DOHH2 (cell line): Measurements from ENCODE around the gene UBXN10.

Experiments
- H3F3A ChIP-seq: fragments of 200-600 bp; sonication (generic), shearing (Covaris generic); 2 replicates; pipeline ENCODE4 v1.6.0; 2016; ENCODE audit warnings: antibody characterized with exemption, mild to moderate bottlenecking; ENCODE audit not compliant: control insufficient read depth, insufficient read depth
- H3K27ac ChIP-seq: fragments of 200-600 bp; sonication (generic); 2 replicates; pipeline ENCODE4 v1.5.1; 2014; ENCODE audit warnings: low read depth, mild to moderate bottlenecking, low read length, moderate library complexity
- H3K27me3 ChIP-seq: fragments of 200-600 bp; sonication (generic); 2 replicates; pipeline ENCODE4 v1.6.1; 2014; ENCODE audit warnings: mild to moderate bottlenecking, low read length, mixed read lengths; ENCODE audit not compliant: control insufficient read depth
- H3K36me3 ChIP-seq: fragments of 200-600 bp; sonication (generic); 2 replicates; pipeline ENCODE4 v1.6.1; 2014; ENCODE audit warnings: mild to moderate bottlenecking, low read length, moderate library complexity, mixed read lengths; ENCODE audit not compliant: control insufficient read depth
- H3K4me1 ChIP-seq: fragments of 200-600 bp; sonication (generic); 2 replicates; pipeline ENCODE4 v1.6.1; 2014; ENCODE audit warnings: mild to moderate bottlenecking, low read length, mixed read lengths; ENCODE audit not compliant: control insufficient read depth
- H3K4me2 ChIP-seq: fragments of 200-600 bp; sonication (generic); 2 replicates; pipeline ENCODE4 v1.6.0; 2014; ENCODE audit warnings: mild to moderate bottlenecking, low read length, moderate library complexity
- H3K4me3 ChIP-seq: fragments of 200-600 bp; sonication (generic); 2 replicates; pipeline ENCODE4 v1.5.1; 2014; ENCODE audit warnings: mild to moderate bottlenecking, low read length, mixed read lengths
- H3K79me2 ChIP-seq: fragments of 200-600 bp; sonication (generic); 2 replicates; pipeline ENCODE4 v1.6.1; 2014; ENCODE audit warnings: mild to moderate bottlenecking, low read length, mixed read lengths; ENCODE audit not compliant: control insufficient read depth
- H3K9me2 ChIP-seq: fragments of 200-600 bp; sonication (generic); replicated peaks from 2 replicates; pipeline ENCODE4 v1.6.1; 2014; ENCODE audit warnings: mild to moderate bottlenecking, low read length, mixed read lengths; ENCODE audit not compliant: control insufficient read depth
- H3K9me3 ChIP-seq: fragments of 200-600 bp; sonication (generic); 2 replicates; pipeline ENCODE4 v1.6.1; 2014; ENCODE audit warnings: antibody characterized with exemption, low read length, mixed read lengths; ENCODE audit not compliant: control insufficient read depth, insufficient read depth
- H4K20me1 ChIP-seq: fragments of 200-600 bp; sonication (generic); 2 replicates; pipeline ENCODE4 v1.6.0; 2014; ENCODE audit warnings: low read depth, mild to moderate bottlenecking, antibody characterized with exemption, low read length, moderate library complexity; ENCODE audit not compliant: control insufficient read depth, insufficient read depth
- EZH2phosphoT487 ChIP-seq: fragments of 200-600 bp; sonication (generic); IDR thresholded peaks from 2 replicates; pipeline ENCODE4 v1.6.1; 2017; ENCODE audit warnings: borderline replicate concordance, mild to moderate bottlenecking, antibody characterized with exemption, low read length, moderate library complexity, mixed read lengths
- TF ChIP-seq, protein P1 (sequence below): fragments of 200-600 bp; sonication (generic); IDR thresholded peaks from one replicate; pipeline ENCODE4 v1.5.1; 2014; ENCODE audit warnings: antibody characterized with exemption, mild to moderate bottlenecking, low read depth, low read length; ENCODE audit not compliant: poor library complexity, severe bottlenecking

UBXN10 gene

DNA sequence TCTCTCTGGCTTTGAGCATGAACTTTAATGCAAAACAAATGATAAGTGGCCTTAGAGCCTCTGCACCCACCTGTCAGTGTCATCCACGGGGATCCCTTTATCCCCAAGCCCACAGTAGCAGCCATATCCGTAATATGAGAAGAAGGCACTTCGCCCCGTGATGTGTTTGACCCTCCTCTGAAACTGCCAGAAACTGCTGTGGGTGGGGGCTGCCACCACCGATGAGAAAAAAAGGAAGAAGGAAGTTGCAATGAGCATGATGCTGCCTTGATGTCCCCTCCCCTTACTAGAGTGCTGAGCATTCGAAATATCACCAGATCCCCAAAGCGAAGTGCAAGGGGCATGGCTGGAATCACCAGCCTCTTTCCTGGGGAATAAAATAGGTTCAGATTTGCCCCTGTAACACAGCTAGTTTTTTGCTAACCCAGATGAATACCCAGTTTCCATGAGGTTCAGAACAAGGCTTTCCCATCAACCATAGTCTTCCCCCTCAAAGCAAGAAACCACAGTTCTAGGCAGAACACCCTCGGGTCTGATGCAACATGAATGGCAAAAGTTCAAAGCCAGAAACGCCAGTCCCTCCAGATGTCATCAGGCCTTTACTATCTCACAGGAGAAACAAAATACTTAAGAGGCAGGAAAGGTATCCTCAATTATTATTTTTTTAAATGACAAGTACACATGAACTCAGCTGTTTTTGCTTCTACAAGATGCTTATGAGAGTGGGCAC lies 10.8 kb upstream of the UBXN10 start:
- H4K20me1 ChIP-seq, result no peaks in the 10 kb centered on the region
- peaks cover 26% of the 10 kb centered on the region for H3K4me1 ChIP-seq
- no peaks in the 10 kb centered on the region for H3K79me2 ChIP-seq
- peaks cover 3% of the 10 kb centered on the region; the same call in 1 of the 2 replicates for H3K27me3 ChIP-seq
- no peaks in the 10 kb centered on the region for H3K9me2 ChIP-seq
- no peak overlapping the region for H3K4me2 ChIP-seq
- no peak overlapping the region for H3K27ac ChIP-seq
- H3K36me3 ChIP-seq, result no peaks in the 10 kb centered on the region
- no peaks in the 10 kb centered on the region for H3F3A ChIP-seq
- peaks cover 6% of the 10 kb centered on the region; the same call in 1 of the 2 replicates for H3K9me3 ChIP-seq
- H3K4me3 ChIP-seq, result no peak overlapping the region
- no peak for TF ChIP-seq EZH2phosphoT487
- TF ChIP-seq, protein P1, sequence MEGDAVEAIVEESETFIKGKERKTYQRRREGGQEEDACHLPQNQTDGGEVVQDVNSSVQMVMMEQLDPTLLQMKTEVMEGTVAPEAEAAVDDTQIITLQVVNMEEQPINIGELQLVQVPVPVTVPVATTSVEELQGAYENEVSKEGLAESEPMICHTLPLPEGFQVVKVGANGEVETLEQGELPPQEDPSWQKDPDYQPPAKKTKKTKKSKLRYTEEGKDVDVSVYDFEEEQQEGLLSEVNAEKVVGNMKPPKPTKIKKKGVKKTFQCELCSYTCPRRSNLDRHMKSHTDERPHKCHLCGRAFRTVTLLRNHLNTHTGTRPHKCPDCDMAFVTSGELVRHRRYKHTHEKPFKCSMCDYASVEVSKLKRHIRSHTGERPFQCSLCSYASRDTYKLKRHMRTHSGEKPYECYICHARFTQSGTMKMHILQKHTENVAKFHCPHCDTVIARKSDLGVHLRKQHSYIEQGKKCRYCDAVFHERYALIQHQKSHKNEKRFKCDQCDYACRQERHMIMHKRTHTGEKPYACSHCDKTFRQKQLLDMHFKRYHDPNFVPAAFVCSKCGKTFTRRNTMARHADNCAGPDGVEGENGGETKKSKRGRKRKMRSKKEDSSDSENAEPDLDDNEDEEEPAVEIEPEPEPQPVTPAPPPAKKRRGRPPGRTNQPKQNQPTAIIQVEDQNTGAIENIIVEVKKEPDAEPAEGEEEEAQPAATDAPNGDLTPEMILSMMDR, result no peak

DNA sequence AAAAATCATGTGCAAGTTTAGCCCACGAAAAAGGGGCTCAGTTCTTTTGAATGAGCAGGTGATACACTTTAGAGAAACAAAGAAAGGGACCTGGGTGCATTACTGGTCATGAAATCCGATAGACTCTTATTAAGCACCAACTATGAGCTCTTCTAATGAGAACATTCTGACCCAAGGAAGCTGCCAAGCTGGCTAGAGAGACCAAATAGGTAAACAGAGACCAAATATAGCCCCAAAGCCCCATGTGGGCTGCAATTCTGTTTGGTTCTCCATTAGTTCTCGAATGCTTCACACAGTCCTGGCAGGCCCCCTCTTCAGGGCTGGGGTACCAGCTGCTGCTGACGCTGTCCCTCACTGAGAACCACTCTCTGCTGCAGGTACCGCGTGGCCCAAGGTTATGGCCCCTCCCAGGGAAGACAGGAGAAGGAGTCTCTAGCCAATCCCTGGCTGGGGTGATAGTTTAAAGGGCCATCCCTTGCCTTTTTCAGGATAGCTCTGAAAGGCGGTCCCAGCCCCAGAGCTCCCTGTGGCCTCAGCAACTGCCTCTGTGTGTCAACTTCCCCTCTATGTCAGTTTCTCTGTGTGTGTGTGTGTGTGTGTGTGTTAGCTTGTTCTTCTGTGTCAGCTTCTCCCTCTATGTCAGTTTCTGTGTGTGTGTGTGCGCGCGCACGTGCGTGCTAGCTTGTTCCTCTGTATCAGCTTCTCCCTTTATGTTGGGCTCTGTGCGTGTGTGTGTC lies 7.1 kb upstream of the UBXN10 start:
- H3K4me2 ChIP-seq, result no peak overlapping the region
- H3K36me3 ChIP-seq, result no peaks in the 10 kb centered on the region
- H3K4me3 ChIP-seq, result no peak overlapping the region
- peaks cover 3% of the 10 kb centered on the region; the same call in 1 of the 2 replicates for H3K27me3 ChIP-seq
- no peak overlapping the region for H3K27ac ChIP-seq
- no peak for TF ChIP-seq EZH2phosphoT487
- TF ChIP-seq, protein P1, result no peak
- H3K9me2 ChIP-seq, result no peaks in the 10 kb centered on the region
- peaks cover 6% of the 10 kb centered on the region; the same call in 1 of the 2 replicates for H3K9me3 ChIP-seq
- no peaks in the 10 kb centered on the region for H3F3A ChIP-seq
- H3K4me1 ChIP-seq, result peaks cover 9% of the 10 kb centered on the region
- no peaks in the 10 kb centered on the region for H3K79me2 ChIP-seq
- H4K20me1 ChIP-seq, result no peaks in the 10 kb centered on the region

DNA sequence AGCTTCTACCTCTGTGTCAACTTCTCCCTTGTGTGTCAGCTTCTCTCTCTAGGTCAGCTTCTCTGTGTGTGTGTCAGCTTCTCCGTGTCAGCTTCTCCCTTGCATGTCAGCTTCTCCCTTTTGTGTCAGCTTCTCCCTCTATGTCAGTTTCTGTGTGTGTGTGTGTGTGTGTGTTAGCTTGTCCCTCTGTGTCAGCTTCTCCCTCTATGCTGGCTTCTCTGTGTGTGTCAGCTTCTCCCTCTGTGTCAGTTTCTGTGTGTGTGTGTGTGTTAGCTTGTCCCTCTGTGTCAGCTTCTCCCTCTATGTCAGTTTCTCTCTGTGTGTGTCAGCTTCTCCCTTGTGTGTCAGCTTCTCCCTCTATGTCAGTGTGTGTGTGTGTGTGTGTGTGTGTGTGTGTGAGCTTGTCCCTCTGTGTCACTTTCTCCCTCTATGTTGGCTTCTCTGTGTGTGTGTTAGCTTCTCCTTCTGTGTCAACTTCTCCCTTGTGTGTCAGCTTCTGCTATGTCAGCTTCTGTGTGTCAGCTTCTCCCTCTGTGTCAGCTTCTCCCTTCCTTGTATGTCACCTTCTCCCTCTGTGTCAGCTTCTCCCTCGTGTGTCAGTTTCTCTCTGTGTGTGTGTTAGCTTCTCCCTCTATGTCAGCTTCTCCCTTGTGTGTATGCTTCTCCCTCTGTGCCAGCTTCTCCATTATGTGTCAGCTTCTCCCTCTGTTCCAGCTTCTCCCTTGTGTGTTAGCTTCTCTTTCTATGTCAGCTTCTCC lies 6.3 kb upstream of the UBXN10 start:
- no peak for TF ChIP-seq EZH2phosphoT487
- TF ChIP-seq, protein P1, result no peak
- H3K4me3 ChIP-seq, result no peak overlapping the region

More for the DNA sequence above, 6.3 kb upstream of the UBXN10 start:
- peaks cover 3% of the 10 kb centered on the region; the same call in 1 of the 2 replicates for H3K27me3 ChIP-seq
- peaks cover 9% of the 10 kb centered on the region for H3K4me1 ChIP-seq
- H3F3A ChIP-seq, result no peaks in the 10 kb centered on the region
- no peaks in the 10 kb centered on the region for H3K79me2 ChIP-seq
- no peak overlapping the region for H3K27ac ChIP-seq
- H3K4me2 ChIP-seq, result no peak overlapping the region
- H3K9me2 ChIP-seq, result no peaks in the 10 kb centered on the region
- H4K20me1 ChIP-seq, result no peaks in the 10 kb centered on the region
- no peaks in the 10 kb centered on the region for H3K36me3 ChIP-seq
- H3K9me3 ChIP-seq, result peaks cover 6% of the 10 kb centered on the region; the same call in 1 of the 2 replicates
